NCI-H128 (cell line): ENCODE results near the gene HFE.

Experiments used
- DNase-seq: peaks from one replicate; lab custom pipeline; 2025; ENCODE audit not compliant: unreplicated experiment; lab: John Stamatoyannopoulos, UW

HFE gene

DNA sequence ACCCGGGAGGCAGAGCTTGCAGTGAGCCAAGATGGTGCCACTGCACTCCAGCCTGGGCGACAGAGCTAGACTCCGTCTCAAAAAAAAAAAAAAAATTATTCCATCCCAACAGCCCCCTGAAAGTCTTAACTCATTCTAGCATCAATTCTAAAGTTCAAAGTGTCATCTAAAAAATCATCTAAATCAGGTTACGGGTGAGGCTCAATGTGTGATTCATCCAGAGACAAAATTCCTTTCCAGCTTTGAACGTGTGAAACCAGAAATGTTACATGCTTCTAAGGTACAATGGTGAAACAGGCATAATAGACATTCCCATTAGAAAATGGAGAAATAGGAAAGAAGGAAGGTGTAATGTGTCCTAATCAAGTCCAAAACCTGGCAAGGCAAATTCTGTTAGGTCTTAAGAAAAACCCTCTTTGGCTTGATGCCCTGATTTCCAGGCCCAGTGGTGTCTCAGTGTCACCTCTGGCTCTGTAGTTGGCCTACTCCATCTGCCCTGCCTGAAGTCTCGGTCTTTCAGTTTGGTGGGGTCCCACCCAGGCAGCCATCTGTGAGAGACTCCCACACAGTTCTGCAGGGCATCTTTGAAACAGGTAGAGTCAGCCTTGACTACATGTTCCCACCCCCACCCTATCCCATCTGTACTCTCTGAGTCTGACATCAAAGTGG lies 43.5 kb downstream of the HFE start:
- no peak for DNase-seq

DNA sequence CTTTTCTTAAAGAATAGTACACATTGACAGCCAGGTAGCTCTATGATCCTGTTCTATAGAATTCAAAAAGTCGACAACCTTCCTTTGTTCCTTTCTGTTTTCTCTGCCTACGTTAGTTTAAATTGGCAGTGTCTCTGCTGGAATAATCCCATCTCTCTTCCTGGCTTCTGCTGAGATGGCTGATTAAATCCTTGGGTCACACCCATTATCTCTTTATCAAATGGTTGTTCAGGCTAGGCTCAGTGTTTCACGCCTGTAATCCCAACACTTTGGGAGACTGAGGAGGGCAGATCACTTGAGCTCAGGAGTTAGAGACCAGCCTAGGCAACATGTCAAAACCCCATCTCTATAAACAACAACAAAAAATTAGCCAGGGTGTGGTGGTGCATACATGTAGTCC lies 44.4 kb downstream of the HFE start:
- no peak for DNase-seq

DNA sequence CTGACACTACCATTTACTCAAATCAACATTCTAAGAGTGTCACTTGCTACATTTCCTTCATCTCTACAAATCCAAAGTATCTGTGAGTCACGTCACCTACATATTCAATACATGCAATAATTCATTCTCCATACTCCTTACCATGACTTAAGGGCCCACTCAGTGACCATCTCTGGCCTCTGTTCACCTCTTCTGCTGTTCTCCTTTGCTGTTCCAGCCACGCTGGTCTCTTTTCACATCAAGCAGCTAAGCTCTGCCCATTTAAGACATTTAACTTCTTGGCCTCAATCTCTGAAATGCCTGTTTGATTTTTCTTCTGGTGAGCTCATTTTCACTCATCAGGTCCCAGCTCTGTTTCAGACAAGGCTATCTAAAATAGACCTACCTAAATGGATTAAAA lies 46.5 kb downstream of the HFE start:
- no peak for DNase-seq

DNA sequence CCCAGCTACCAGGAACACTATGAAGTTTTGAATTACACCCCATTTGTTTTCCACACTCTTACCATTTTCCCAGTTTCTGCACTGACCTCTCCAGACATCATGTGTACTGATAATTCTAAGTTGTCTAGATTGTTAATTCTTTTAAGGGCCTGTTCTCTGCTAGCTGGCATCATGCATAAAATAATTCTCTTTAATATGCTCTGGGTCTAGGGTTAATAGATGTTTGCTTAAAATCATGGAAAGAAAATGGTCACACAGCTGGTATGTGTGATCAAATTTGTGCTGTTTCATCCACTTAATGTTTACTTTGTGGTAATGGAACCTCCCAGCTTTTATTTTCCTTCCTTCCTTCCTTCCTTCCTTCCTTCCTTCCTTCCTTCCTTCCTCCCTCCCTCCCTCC lies 49.1 kb downstream of the HFE start:
- no peak for DNase-seq

DNA sequence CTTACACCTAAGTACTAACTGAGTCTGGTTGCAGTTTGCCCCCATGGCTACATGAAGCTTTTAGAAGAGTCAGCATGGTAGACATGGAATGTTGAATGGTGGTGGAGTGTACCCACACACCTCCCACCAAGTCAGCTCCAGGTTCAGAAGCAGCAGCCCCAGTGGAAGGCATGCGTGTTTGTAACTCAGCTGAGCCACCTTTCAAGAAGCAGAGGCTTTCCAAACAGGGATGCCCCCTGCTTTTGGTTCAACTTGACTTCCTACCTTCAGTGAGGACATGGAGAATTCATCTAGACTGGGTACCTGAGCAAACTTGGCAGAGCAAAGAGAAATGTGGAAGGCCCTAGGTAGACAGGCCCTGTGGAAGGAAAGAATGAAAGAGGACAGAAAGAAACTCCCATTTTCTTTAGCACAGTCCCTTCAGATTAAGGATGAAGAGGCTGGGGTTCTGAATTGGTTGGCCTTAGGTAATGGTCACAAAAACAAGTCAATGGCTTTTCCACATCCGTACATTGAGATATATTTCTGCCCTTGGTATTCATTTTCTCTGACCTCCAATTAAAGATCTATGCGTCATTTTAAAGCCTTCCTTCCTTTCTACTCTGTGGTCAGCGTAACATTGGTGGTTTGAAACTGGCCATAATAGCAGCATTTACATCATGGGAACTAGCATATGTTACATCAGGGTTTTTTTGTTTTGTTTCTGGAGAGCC lies 53.2 kb downstream of the HFE start:
- no peak for DNase-seq

DNA sequence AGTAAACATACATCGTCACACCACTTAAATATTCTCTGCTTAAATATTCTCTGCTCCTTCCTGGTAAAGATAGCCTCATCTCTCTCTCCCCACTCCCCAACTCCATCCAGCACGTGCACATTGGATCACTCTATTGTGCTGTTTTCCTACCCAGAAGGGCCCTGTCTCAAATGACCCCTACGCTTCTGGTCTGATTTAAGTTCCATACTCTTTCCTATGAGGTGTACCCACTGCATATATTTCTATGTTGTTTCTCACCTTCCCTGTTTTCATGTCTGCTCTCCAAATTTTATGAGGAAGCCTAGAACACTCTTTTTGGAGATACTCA lies 53.7 kb downstream of the HFE start:
- no peak for DNase-seq

DNA sequence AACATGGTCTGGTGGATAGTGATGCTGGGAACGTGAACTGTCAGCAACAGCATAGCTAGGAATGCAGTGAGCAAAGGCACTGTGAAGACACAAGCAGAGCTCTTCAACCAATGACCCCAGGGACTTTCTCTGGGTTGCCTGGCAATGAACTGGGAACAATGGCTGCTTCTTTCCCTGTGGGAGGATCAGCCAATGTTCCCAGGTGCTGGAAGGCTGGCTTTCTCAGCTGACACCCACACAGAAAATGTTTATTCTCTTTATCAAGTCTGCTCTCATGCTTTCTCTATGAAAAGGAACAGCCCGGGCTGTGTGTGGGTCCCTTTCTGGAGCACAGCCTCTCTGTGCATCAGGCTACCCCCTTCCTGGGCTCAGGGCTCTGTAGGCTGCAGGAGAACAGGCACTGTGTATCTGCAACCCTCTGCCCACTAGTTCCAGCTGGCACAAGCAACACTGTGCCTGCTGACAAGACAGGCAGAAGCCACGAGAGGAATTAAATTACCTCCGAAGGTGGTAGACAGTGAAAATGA lies 54.2 kb downstream of the HFE start:
- DNase-seq = no peak

DNA sequence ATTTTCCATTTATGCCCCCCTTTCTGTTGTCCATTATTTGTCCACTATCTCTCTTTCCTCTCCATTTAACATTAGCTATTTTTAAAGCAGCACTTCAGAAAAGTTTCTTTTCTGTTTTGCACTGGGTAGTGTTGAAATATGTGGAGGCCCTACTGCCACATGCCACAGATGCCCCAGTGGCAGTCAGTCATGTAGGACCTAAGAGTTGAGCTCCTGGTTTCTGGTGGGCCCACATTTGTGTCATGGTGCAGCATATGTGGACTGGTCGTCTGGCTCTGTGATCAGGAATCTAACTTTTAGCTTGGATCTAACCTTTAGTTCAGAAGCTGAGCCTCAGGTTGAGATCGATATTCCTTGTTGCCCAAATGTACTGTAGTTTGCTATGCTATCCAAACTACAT lies 54.8 kb downstream of the HFE start:
- no peak for DNase-seq
